HG02870 (cell line): Measurements from ENCODE around the gene GALNT18.

ENCODE experiments used
- ATAC-seq: cut with Tn5 transposase; IDR thresholded peaks from one replicate; pipeline ENCODE4 v1.9.1; 2021; ENCODE audit warnings: mild to moderate bottlenecking, moderate library complexity; ENCODE audit not compliant: unreplicated experiment

The GALNT18 gene

GRCh38 chr11:11391796-11392463 lies 229.9 kb downstream of the GALNT18 start:
- ATAC-seq = no peak

GRCh38 chr11:11391169-11391568 lies 230.6 kb downstream of the GALNT18 start:
- ATAC-seq = no peak

- no peak for ATAC-seq
These were observed 231.6 kb downstream of the GALNT18 start for GRCh38 chr11:11390068-11390771.

GRCh38 chr11:11389238-11389637 lies 232.6 kb downstream of the GALNT18 start:
- ATAC-seq = no peak

- no peak for ATAC-seq
These were observed 234.0 kb downstream of the GALNT18 start for GRCh38 chr11:11387622-11388305.

- ATAC-seq = no peak
These were observed 234.6 kb downstream of the GALNT18 start for GRCh38 chr11:11387207-11387606.

- no peak for ATAC-seq
These were observed 237.0 kb downstream of the GALNT18 start for GRCh38 chr11:11384829-11385228.

- no peak for ATAC-seq
These were observed 237.8 kb downstream of the GALNT18 start for GRCh38 chr11:11383995-11384394.

- ATAC-seq = no peak
These were observed 238.8 kb downstream of the GALNT18 start for GRCh38 chr11:11382858-11383532.

- ATAC-seq = no peak
These were observed 240.2 kb downstream of the GALNT18 start for GRCh38 chr11:11381471-11382105.

GRCh38 chr11:11380883-11381282 lies 240.9 kb downstream of the GALNT18 start:
- ATAC-seq = no peak

- no peak for ATAC-seq
These were observed 241.5 kb downstream of the GALNT18 start for GRCh38 chr11:11380340-11380739.

- no peak for ATAC-seq
These were observed 242.1 kb downstream of the GALNT18 start for GRCh38 chr11:11379661-11380060.

GRCh38 chr11:11378184-11378940 lies 243.4 kb downstream of the GALNT18 start:
- no peak for ATAC-seq

- ATAC-seq = no peak
These were observed 247.3 kb downstream of the GALNT18 start for GRCh38 chr11:11374358-11375148.

- no peak for ATAC-seq
These were observed 247.9 kb downstream of the GALNT18 start for GRCh38 chr11:11373934-11374333.

- ATAC-seq = no peak
These were observed 249.3 kb downstream of the GALNT18 start for GRCh38 chr11:11372461-11372860.

GRCh38 chr11:11370962-11371303 lies 250.9 kb downstream of the GALNT18 start:
- no peak for ATAC-seq

GRCh38 chr11:11370255-11370961 lies 251.4 kb downstream of the GALNT18 start:
- no peak for ATAC-seq
